Iris pigment epithelial cell (primary cell): ENCODE results near the gene SF3B3.

ENCODE experiments used
- DNase-seq: peaks from one replicate; pipeline ENCODE4 v3.0.0-alpha.2; 2011; ENCODE audit warnings: low read depth

The SF3B3 gene

DNA sequence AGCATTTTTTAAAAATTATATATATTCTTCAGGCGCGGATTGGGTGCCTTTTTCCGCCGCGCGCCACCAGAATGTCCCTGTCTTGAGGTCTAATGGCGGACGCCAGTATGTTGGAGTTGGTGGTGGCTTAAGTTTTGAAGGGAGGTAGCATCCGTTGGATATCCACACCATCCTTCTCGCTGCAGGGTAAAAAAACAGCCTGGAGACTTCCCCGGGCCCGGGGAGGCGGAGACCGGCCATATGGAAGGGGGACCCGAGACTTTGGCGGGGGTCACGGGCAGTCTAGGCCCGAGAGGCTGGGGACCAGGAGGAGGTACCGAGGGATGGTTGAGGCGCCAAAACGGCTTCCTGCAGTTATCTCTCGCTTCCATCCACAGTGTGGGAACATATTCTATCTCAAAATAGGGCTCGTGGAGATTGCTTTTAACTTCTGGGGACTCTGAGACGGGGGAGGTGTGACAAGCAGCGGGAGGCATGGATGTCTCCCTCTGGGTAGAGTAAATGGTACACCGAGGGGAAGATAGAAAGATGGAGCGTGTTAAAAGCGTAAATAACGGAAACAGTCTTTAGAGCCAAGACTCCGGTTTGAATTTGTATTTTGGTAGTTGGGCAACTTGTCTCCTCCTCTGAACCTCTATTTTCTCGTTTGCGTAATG, at the start of gene SF3B3:
Gene SF3B3, plus strand, starts transcription at position 74 of the 656 bp plus-strand sequence. CDS start 2,841 bp downstream, outside the sequence.
- DNase-seq, result peak; percentile 27

DNA sequence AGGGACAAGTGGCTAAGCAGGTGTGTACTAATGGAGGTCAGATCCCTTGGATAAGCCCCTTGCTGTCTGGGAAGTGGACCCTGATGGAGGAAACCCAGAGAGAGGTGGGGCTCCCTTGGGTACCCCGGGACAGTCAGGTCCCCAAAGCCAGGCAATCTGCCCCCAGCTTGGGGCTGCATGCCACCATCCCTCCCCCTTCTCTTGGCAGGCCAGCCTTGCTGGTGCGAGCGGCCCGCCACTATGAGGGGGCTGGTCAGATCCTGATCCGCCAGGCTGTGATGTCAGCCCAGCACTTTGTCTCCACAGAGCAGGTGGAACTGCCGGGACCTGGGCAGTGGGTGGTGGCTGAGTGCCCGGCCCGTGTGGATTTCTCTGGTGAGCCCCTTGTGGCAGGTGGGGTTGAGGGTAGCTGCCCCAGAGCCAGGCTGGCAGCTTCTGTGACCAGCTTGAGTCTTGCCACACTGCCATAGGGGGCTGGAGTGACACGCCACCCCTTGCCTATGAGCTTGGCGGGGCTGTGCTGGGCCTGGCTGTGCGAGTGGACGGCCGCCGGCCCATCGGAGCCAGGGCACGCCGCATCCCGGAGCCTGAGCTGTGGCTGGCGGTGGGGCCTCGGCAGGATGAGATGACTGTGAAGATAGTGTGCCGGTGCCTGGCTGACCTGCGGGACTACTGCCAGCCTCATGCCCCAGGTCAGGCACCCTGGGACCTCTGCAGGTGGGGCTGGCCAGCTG, 49.1 kb upstream of the SF3B3 start:
- DNase-seq, result no peak

DNA sequence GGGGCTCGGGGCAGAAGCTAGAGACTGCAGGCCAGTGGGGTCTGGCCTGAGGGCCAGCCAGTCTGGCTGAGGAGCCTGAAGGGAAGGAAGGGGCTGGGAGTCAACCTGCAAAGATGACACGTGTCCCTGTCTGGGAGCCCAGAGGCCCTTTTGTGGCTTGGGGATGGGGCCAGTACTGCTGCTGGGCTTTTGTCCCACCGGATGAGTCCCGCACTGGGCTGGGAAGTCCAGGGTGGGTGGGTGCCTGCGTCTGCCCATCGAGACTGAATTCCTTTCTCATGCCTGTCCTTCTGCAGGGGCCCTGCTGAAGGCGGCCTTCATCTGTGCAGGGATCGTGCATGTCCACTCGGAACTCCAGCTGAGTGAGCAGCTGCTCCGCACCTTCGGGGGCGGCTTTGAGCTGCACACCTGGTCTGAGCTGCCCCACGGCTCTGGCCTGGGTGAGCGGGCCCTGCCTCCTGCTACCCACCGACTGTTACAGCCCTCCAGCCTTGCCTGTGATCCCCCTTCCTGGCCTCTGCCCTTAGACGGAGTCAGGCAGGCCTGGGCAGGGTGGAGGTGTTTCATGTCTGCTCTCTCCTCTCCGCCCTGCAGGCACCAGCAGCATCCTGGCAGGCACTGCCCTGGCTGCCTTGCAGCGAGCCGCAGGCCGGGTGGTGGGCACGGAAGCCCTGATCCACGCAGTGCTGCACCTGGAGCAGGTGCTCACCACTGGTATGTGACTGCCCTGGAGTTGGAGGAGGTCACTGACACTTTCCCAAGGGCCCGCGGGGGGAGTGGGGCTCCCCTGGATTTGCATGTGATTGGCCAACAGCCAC, 48.4 kb upstream of the SF3B3 start:
- DNase-seq, result no peak

DNA sequence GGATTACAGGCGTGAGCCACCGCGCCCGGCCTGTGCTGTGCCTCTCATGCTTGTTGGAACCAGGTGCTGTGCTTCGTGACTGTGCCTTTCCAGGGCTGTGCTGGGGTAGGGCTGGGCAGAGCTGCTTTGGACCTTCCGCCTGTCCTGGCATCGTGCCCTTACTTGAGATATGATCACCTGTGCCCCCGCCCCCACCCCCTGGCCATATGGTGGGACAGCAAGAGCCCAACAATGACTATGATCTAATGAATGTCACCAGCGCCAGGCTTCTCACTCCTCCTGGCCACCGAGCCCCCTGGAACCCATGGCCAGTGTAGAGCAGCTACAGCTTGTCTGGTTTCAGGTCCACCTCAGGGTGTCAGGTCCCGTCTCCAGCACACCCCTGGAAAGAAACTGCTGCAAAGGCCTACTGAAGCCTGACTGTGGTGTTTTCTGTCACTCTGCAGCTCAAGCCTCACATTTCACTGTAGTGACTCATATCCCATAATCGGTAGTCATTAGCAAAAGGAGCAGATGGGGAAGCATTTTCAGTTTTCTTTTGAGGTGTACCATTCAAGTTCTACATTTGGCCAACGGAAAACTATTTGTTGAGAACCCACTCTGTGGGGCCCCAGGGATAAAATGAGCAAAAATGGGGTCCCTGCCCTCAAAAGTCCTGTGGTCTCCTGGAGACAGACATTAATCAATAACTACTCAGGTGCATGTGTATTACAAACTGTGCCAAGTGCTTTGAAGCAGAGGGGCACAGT, 47.2 kb upstream of the SF3B3 start:
- DNase-seq, result peak; percentile 81

DNA sequence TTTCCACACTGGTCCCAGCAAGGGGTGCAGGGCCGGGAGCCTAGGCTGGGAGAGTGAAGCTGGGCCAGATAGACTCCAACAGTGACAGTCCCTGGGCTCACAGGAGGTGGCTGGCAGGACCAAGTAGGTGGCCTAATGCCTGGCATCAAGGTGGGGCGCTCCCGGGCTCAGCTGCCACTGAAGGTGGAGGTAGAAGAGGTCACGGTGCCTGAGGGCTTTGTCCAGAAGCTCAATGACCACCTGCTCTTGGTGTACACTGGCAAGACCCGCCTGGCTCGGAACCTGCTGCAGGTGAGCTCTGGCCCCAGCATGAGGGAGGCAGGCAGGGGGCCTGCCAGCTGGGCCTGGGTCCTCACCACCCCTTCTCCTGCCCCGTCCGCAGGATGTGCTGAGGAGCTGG, 45.4 kb upstream of the SF3B3 start:
- no peak for DNase-seq

DNA sequence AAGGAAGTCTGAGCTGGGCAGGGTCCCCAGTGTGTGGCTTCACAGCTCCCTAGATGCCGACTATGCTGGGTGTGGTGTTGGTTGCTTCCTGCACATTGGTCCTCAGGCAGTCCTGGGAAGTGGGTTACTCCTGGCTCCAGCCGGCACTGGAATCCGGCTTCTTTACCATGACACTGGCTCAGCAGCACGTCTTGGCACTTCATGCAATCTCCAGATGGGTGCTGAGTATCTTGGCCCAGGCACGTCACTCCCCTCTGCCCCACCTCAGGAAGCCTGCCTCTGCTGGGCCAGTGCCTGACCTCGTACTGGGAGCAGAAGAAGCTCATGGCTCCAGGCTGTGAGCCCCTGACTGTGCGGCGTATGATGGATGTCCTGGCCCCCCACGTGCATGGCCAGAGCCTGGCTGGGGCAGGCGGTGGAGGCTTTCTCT, 44.7 kb upstream of the SF3B3 start:
- no peak for DNase-seq

DNA sequence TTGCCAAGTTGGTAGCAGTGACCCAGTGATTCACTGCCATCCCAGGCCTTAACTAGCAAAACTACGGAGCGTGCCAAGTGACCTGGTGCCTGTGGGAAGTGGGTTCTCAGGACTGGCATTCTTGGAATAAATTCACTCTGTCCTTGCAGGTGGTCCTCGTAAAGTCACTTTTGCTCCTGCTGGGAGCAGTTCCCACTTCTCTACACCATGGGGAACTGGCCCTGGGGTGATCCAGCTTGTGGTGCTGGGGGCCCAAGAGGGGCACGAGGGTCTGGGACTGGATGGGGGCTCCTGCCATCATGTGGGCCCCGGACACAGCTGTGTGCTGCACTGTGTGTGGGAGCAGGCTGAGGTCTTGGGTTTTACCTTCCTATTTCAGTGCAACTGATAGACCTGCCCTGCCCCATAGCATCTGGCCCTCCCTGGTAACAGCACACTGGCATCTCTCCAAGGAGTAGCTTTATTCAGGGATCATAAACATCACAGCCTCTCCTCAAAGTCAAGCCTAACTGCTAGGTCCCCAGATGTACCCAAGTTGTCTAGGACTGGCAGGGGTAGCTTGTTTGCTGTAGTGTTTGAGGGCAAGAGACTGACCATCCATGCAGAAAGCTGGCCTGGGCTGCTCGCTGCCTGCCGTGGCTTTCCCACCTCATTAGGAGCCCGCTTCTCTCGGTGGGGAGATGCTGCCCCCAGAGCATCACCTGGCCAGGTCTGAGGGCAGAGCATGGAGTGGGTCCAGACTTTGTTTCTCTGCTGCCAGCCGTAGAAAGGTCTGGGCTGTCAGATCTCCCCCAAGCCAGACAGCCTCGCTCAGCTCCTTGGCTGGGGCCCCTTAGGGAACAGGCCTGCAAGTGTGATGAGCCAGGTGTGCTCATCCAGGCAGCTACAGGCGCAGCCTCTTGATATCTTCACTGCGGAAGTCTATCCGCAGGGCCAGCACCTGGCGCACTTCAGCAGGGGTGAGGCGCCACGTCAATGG, 43.2 kb upstream of the SF3B3 start:
- no peak for DNase-seq

DNA sequence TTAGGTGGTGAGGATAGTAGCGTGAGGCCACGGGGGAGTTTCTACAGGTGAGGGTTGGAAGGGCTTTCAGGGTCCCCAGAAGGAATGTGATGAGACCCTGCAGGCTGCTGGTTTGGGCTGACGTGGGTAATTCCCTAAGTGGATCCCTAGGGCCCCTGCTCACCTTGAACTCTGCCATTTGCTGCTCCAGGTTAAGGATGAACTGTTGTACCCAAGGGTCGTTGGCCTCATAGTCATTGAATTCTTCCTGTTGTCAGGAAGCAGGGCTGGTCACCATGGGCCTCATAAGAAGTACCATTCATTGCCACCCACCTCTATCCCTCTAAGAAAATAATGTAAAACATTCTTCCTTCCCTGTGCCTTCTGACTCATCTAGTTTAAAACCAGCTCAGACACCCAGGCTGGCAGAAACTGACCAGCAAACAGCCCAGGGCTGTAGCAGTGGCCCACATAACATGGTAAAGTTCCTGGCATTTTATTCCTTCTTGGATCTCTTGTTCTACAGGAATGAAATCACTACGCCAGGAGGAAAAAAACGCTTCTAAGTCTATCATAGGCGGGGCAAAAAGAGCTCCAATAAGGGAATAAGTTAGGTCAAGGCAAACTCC, 41.6 kb upstream of the SF3B3 start:
- peak; percentile 32 for DNase-seq

DNA sequence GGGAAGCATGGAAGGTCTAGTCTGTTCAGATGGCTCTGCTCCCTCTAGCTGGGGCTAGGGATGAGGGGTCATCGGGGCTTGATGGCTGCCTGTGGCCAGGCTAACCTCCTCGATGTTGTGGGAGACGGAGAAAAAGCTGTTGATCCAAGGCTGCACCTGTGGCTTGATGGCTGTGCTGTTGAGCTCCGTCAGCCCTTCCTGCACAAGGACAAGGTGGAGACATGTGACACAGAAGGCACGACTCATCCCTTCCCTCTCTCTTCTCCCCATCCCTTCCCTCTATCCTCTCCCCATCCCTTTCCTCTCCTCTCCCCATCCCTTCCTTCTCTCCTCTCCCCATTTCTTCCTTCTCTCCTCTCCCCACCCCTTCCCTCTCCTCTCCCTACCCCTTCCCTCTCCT, 41.0 kb upstream of the SF3B3 start:
- no peak for DNase-seq

DNA sequence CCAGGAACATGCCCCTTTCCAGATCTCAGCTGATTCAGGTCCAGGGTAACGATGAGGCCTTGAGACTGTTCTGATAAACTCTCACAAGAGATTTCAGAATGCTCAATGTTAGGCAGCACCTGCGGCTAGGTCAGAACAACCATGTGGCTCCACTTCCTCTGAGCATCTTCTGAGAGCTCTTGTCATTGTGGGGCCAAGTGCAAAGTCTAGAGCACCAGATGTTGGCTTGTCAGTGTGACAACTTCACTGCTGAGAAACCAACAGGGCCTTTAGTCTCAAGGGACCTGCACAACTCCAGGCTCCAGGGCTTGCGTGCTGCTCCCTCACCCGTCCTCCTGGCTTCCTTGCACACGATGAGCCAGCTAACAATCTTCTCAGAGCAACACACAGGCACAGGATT, 40.2 kb upstream of the SF3B3 start:
- DNase-seq, result no peak

DNA sequence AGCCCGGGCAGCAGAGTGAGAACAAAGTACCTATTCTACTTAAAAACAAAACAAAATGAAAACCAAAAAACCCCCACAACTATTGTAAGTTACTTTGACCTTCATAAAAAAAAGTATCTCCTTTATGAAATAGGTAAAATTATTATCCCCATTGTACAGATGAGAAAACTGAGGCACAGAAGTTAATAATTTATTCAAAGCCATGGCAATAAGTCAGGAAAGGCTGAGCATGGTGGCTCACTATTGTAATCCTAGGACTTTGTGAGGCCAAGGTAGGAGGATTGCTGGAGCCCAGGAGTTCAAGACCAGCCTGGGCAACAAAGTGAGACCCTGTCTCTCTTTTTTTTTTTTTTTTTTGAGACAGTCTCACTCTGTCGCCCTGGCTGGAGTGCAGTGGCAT, 38.7 kb upstream of the SF3B3 start:
- no peak for DNase-seq

DNA sequence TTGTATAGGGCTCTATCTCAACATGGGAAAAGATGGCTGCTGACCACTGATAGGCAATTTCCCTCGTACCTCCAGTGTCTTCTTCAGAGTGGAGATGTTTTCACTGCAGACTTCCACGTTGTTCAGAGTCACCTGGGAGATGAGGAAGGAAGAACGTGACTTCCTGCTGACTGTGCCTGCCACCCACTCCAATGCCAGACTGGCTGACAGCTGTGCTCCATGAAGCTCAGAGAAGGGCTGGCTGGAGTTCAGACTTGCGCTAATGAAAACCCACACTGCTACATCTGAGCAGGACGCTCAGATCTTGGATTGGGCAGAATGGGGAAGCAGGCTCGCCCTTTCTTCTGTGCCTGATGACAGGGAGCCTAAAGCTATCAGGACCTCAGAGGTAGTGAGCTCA, 33.4 kb upstream of the SF3B3 start:
- no peak for DNase-seq

DNA sequence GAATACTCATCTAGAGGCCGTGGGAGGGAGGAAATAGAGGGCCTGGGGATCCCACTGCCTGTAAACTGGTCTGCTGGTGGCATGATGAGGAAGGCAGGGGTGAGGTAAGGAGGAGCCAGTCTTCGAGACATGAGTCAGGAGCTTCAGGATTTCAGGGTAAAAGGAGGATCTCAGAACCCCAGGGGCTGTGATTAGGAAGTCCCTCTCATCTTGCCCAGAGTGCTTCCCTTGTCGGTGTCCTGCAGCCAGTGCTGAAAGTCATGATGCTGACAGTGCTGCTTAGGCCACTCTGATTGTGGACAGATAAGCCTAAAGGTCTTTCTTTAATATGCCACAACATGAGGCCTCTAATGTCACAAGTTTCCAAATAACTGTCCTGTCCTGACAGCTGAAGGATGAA, 29.8 kb upstream of the SF3B3 start:
- DNase-seq, result no peak

DNA sequence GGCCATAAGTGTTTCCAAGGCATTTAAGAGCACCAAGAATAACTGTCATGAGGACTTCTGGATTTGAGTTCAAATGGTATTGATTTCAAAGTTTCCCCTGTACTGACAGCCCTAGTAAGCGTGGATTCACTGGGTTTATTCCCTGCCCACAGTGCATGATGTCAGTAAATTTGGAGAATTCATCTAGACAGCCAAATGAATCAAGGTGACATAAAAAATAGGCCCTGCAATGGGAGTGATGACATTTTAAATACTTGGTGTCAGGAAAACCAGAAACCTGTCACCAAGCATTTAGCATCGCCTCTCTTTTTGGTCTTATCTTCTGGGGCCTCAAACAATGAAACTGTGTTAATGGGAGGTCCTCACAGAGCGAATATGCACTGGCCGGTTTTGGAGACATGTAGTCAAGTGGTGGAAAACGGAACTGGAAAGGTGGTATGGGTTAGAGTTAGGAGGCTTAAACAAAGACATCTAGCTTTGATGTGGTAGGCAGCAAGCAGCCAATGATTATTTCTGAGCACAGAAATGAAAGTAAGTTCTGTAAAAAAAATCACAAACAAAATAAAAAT, 29.3 kb upstream of the SF3B3 start:
- DNase-seq, result no peak

DNA sequence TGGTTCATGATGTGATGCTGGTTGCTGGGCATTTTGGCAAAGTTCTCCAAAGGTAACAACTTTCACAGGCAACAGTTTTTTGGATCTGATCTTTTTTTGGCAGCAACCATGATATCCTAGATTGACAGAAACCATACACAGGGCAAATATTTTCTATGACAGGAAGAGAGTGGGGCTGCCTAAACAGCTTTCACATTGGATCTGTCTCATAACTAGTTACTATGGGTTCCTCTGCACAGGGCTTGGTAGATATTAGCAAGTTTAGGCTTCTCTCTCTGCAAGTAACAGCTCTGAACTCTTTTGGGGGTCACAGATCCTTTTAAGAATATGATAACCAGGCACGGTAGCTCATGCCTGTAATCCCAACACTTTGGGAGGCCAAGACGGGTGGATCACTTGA, 28.8 kb upstream of the SF3B3 start:
- DNase-seq, result no peak

DNA sequence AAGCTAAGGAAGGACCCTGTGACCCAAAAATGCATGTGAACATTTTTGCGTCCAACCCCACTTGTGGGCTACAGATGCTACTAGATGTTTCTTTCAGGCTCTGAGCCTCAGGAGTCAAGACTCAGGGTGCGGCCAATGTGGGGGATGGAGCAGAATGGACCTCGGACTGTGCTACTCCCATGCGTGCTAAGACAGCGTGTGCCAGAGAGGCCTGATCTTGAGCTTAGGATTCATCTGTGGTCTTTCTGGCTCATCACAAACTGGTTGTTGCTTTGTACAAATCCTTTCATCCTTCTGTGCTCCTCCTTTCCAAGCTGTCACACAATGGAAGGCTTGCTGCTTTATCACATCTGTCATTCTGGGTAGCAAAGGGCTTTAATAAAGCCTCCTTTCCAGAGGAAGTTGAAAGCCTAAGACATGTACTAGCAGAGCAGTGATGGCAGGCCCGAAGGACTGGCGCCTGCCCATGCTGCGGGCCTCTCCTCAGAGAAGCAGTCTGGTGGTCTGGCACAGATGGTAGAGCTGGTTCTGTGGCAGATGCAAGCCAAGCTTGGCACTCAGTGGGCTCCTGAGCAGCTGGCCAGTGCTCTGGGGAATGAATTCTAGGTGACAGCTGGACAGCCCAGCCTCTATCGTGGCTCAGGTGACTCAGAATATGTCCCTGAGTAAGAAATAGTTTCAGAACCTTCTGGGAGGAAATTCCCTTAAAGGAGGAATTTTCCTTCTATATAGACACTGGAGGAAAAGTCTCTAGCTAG, 28.0 kb upstream of the SF3B3 start:
- no peak for DNase-seq

DNA sequence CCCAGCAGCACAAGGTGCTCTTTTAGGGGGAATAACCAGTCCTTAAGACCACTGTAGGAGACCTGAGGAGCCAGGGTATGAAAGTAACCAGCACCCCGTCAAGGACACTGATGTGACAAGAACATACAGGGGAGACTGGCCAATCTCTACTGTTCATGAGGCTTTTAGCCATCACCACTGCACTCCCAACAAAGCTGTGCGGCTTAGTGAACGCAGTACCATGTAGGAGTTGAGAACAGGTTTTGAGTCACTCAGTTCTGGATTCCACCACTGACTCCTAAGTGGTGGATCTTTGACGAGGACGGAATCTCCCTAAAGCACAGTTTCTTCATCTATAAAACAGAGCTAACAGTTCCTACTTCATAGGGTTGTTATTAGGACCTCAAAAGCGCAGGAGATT, 27.1 kb upstream of the SF3B3 start:
- DNase-seq, result no peak

DNA sequence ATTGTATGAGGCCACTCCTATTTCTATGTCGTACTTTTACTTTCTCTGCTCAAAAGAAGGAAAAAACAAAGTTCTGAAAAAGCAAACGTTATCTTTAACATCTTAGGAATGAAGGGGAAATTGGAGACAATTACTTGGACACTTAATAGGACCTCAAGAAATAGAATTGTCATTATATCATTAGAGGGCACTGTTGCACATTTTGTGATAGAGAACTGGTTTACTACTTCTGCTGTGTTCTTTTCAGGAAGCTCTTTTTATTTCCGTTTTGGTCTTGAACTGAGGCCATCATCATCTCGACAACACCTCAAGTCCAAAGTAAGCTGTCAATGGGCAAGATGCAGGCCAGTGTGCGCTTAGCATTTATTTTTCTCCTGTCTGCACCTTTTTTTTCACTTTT, 14.9 kb upstream of the SF3B3 start:
- no peak for DNase-seq

DNA sequence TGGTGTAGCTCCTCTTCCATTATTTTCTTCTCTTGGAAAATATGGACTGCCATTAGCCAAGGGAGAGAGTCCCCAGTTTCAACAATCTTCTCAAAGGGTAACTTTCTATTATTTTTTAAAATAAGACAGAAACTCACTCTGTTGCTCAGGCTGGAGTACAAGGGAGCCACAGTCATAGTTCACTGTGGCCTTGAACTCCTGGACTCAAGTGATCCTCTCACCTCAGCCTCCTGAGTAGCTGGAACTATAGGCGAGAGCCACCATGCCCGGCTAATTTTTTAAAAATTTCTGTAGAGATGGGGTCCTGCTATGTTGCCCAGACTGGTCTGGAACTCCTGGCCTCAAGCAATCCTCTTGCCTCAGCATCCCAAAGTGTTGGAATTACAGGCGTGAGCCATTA, 13.4 kb upstream of the SF3B3 start:
- DNase-seq, result no peak

DNA sequence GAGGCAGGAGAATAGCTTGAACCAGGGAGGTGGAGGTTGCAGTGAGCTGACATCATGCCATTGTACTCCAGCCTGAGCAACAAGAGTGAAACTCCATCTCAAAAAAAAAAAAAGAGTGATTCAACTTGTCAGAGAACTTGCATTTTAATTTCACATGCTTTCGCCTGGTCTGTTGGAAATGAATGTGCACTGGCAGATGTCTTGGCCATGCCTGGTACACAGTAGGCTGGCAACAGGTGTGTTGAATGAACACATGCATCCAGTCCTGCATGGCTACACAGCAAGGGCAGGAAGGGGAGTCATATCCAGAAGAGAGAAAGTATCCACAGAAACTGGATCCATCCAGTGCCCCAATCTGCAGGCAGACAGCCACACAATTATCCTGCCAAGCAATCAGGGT, 11.8 kb upstream of the SF3B3 start:
- no peak for DNase-seq
